Gastrocnemius medialis (tissue), 4 donors: ENCODE data around the gene ALOX5. TPM values are rescaled to one million over a fixed set of nuclear protein-coding genes. Genes with fewer than 3 reads are reported as not detected.

Experiments used
- ATAC-seq, 2 donors: fragments of 150-250 bp; one replicate each; pipeline ENCODE4 v1.9.1; 2016
- DNase-seq, 2 donors: peaks; one replicate each; pipeline ENCODE4 v3.0.0-alpha.2; 2019
- H3K27ac ChIP-seq, 4 donors: fragments of 200-600 bp; sonication (generic); 1 replicate in 1 of 4; 2 replicates in 3 of 4; pipeline ENCODE4 v1.5.1; 2016 to 2018; ENCODE audit warnings: mild to moderate bottlenecking in 2 of 4, moderate library complexity in 1 of 4
- H3K27me3 ChIP-seq, 3 donors: fragments of 200-600 bp; sonication (generic) in 2 of 3; 1 replicate in 1 of 3; 2 replicates in 2 of 3; pipeline versions ENCODE4 v1.5.1 to v1.6.0; 2016 to 2019; ENCODE audit warnings: mild to moderate bottlenecking in 1 of 3, moderate library complexity in 1 of 3
- H3K36me3 ChIP-seq, 2 donors: fragments of 200-600 bp; sonication (generic) in 1 of 2; one replicate each; pipeline ENCODE4 v1.5.1; 2017 to 2018
- H3K4me1 ChIP-seq, 2 donors: fragments of 200-600 bp; sonication (generic) in 1 of 2; one replicate each; pipeline ENCODE4 v1.5.1; 2016 to 2017; ENCODE audit warnings: mild to moderate bottlenecking in 2 of 2
- H3K4me3 ChIP-seq, 4 donors: fragments of 200-600 bp; sonication (generic) in 3 of 4; 1 replicate in 1 of 4; 2 replicates in 3 of 4; pipeline ENCODE4 v1.5.1; 2016 to 2019; ENCODE audit warnings: mild to moderate bottlenecking in 2 of 4
- H3K9me3 ChIP-seq, 3 donors: fragments of 200-600 bp; sonication (generic) in 2 of 3; 1 replicate in 1 of 3; 2 replicates in 2 of 3; pipeline ENCODE4 v1.5.1; 2016 to 2019
- POLR2A ChIP-seq, 2 donors: fragments of 450-650 bp; IDR thresholded peaks; one replicate each; pipeline ENCODE4 v1.6.1; 2017; ENCODE audit warnings: antibody characterized with exemption in 2 of 2, mild to moderate bottlenecking in 2 of 2, moderate library complexity in 2 of 2
- in situ Hi-C, 4 donors: fragments of 200-750 bp; cut with MboI; loops; one replicate each; pipeline versions ENCODE4 v1.15.0 to v1.8.0; 2017; ENCODE audit warnings: low sequenced_read_pairs in 4 of 4
- intact Hi-C: fragments of 100-400 bp; cut with DNase I; formaldehyde crosslinking; loops from one replicate; pipeline ENCODE4 v1.15.1; 2023; ENCODE audit warnings: low total_unique reads
- total RNA-seq, 4 donors: library from RNA; depleted of rRNA; stranded (reverse); fragments of >200 nt; gene quantifications; one replicate each; pipeline versions ENCODE4 v1.1.0 to v1.2.3, GENCODE V29; 2016
- TF ChIP-seq, protein P1 (sequence below), 5 experiments: fragments of 450-650 bp in 3 of 5; fragments of 200-600 bp in 2 of 5; sonication (generic) in 2 of 5; IDR thresholded peaks in 4 of 5; conservative IDR thresholded peaks in 1 of 5; 1 replicate in 4 of 5; 2 replicates in 1 of 5; pipeline ENCODE4 v1.5.1; 2016 to 2019; ENCODE audit warnings: antibody characterized with exemption in 5 of 5, mild to moderate bottlenecking in 3 of 5, moderate library complexity in 3 of 5

The ALOX5 gene
- total RNA-seq, 4 donors from 2014 or later: 1.5 to 10.8 (median 4.2) TPM

DNA sequence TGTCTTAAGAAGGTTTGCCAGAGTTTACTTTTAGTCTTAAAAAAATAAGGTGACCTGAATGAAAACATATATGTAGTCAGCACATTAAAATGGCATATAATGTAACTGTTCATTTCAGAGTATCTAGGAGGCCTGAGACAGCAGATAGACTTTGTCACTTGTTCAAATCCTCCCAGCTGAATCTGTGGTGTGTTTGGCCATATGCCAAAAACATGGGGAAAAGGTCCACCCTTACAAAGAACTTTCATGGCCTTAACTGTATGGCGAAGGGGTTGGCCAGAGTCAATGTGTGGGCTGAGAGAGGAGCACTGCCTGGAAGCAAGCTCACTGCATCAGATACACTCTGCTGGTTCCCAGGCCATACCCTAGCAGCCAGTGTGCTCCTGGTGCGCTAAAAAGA is 113.7 kb downstream of the ALOX5 start:
- in situ Hi-C loops: no loop called here
- Histone ChIP-seq H3K4me3 (no peak overlapping the region), H3K9me3 (no peaks in the 10 kb centered on the region), H3K27ac (no peak overlapping the region), H3K4me1 (no peaks in the 10 kb centered on the region), H3K36me3 (peaks cover 0 to 4% of the 10 kb centered on the region in 2 donors), H3K27me3 (no peaks in the 10 kb centered on the region)
- no peak for TF ChIP-seq POLR2A (IDR thresholded peaks at IDR 0.05)
- ATAC-seq (no peak), DNase-seq (no peak)
- intact Hi-C loops: no loop called here

DNA sequence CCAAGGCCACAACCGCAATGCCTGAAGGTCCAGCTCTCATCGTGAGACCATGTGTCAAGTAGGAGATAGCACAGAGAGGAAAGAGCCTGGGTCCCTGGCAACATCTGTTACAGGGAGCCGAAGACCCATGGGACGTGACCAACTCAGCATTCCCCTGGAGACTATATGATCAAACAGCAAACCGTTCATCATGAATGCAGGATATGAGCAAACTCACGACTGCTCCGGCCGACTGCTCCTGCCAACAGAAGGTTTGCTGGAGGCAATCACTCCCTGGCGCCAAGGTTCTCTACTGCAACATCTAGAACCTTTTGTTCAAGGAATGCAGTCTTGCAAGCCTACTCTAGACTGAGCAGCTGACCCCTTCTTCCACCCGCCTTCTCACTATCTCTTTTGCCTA is 114.3 kb downstream of the ALOX5 start:
- no peak for DNase-seq
- Histone ChIP-seq H3K36me3 (peaks cover 0 to 4% of the 10 kb centered on the region in 2 donors), H3K4me1 (no peaks in the 10 kb centered on the region), H3K4me3 (no peak overlapping the region), H3K9me3 (no peaks in the 10 kb centered on the region), H3K27ac (no peak overlapping the region), H3K27me3 (no peaks in the 10 kb centered on the region)
- no peak for TF ChIP-seq POLR2A (IDR thresholded peaks at IDR 0.05)
- TF ChIP-seq, protein P1, sequence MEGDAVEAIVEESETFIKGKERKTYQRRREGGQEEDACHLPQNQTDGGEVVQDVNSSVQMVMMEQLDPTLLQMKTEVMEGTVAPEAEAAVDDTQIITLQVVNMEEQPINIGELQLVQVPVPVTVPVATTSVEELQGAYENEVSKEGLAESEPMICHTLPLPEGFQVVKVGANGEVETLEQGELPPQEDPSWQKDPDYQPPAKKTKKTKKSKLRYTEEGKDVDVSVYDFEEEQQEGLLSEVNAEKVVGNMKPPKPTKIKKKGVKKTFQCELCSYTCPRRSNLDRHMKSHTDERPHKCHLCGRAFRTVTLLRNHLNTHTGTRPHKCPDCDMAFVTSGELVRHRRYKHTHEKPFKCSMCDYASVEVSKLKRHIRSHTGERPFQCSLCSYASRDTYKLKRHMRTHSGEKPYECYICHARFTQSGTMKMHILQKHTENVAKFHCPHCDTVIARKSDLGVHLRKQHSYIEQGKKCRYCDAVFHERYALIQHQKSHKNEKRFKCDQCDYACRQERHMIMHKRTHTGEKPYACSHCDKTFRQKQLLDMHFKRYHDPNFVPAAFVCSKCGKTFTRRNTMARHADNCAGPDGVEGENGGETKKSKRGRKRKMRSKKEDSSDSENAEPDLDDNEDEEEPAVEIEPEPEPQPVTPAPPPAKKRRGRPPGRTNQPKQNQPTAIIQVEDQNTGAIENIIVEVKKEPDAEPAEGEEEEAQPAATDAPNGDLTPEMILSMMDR (IDR thresholded peaks at IDR 0.05 in 4 of 5, conservative IDR thresholded peaks at IDR 0.05 in 1 of 5): no peak
- no peak for ATAC-seq
- intact Hi-C loops (no loop called here), in situ Hi-C loops (no loop called here)

DNA sequence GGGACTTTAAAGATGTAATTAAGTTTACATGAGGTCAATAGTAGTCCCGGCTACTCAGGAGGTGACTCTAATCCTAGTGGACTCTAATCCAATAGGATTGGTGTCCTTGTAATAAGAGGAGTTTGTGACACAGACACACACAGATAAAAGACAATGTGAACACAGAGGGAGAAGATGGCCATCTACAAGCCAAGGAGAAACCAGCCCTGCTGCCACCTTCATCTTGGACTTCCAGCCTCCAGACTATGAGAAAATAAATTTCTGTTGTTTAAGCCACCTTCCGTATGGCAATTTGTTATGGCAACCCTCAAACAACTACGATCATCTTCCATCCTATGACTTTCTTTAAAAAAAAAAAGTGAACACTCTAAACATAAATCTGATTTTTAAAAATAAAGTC is 116.3 kb downstream of the ALOX5 start:
- DNase-seq: no peak
- H3K27ac ChIP-seq: no peak overlapping the region
- no peaks in the 10 kb centered on the region for H3K27me3 ChIP-seq
- intact Hi-C loops (no loop called here), in situ Hi-C loops (no loop called here)
- ATAC-seq: no peak
- H3K4me3 ChIP-seq: no peak overlapping the region
- H3K4me1 ChIP-seq: no peaks in the 10 kb centered on the region
- H3K9me3 ChIP-seq: no peaks in the 10 kb centered on the region
- H3K36me3 ChIP-seq: peaks cover 0 to 4% of the 10 kb centered on the region in 2 donors
- no peak for TF ChIP-seq POLR2A (IDR thresholded peaks at IDR 0.05)
- TF ChIP-seq, protein P1 (IDR thresholded peaks at IDR 0.05 in 4 of 5, conservative IDR thresholded peaks at IDR 0.05 in 1 of 5): no peak

DNA sequence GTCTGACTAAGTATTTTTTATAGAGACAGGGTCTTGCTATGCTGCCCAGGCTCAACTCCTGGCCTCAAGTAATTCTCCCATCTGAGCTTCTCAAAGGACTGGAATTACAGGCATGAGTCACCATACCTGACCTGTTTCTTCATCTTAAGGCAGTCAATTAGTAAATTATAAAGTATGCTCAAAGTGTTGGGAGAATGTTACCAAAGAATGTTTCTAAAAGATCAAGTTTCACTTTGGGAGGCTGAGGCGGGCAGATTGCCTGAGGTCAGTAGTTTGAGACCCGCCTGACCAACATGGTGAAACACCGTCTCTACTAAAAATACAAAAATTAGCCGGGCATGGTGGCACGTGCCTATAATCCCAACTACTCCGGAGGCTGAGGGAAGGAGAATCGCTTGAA is 117.0 kb downstream of the ALOX5 start:
- no peaks in the 10 kb centered on the region for H3K27me3 ChIP-seq
- H3K4me3 ChIP-seq: no peak overlapping the region
- no peak overlapping the region for H3K27ac ChIP-seq
- in situ Hi-C loops: no loop called here
- no peak for TF ChIP-seq POLR2A (IDR thresholded peaks at IDR 0.05)
- TF ChIP-seq, protein P1 (IDR thresholded peaks at IDR 0.05 in 4 of 5, conservative IDR thresholded peaks at IDR 0.05 in 1 of 5): no peak
- DNase-seq (no peak), ATAC-seq (no peak)
- H3K9me3 ChIP-seq: no peaks in the 10 kb centered on the region
- intact Hi-C loops: no loop called here
- H3K36me3 ChIP-seq: peaks cover 0 to 4% of the 10 kb centered on the region in 2 donors
- H3K4me1 ChIP-seq: no peaks in the 10 kb centered on the region

Other genes starting within 250 kb of the ALOX5 start
- gene OR13A1, start 58.6 kb upstream of the ALOX5 start, total RNA-seq: not detected